CD4-positive, alpha-beta T cell treated with Interleukin-10 for 1 hour (primary cell): ENCODE results near the gene NBL1.
A peak's percentile ranks its signal among the peaks of the same experiment; 100 is the strongest.

Source experiments
- DNase-seq: peaks from one replicate; pipeline ENCODE4 v3.0.0-alpha.2; 2020

Gene NBL1

GRCh38 chr1:19647643-19648042 is 3.5 kb downstream of the NBL1 start:
- peak; percentile 46 for DNase-seq

- no peak for DNase-seq
These were observed 4.1 kb downstream of the NBL1 start for GRCh38 chr1:19648239-19648638.

- no peak for DNase-seq
These were observed 4.6 kb downstream of the NBL1 start for GRCh38 chr1:19648689-19649088.

- no peak for DNase-seq
These were observed 6.5 kb downstream of the NBL1 start for GRCh38 chr1:19650416-19651140.

- DNase-seq, result peak; percentile 60
These were observed 7.1 kb downstream of the NBL1 start for GRCh38 chr1:19651141-19651737.

- no peak for DNase-seq
These were observed 10.3 kb downstream of the NBL1 start for GRCh38 chr1:19654386-19654785.

- DNase-seq, result no peak
These were observed 11.0 kb downstream of the NBL1 start for GRCh38 chr1:19654886-19655717.

GRCh38 chr1:19655718-19656080 is 11.6 kb downstream of the NBL1 start:
- DNase-seq, result no peak

- DNase-seq, result no peak
These were observed 12.1 kb downstream of the NBL1 start for GRCh38 chr1:19656134-19656779.

- DNase-seq, result no peak
These were observed 12.8 kb downstream of the NBL1 start for GRCh38 chr1:19656780-19657466.

- DNase-seq, result no peak
These were observed 13.4 kb downstream of the NBL1 start for GRCh38 chr1:19657511-19657910.

- no peak for DNase-seq
These were observed 14.1 kb downstream of the NBL1 start for GRCh38 chr1:19658186-19658585.

GRCh38 chr1:19661721-19662228 is 17.7 kb downstream of the NBL1 start:
- peak; percentile 73 for DNase-seq

- DNase-seq, result no peak
These were observed 18.2 kb downstream of the NBL1 start for GRCh38 chr1:19662313-19662712.

GRCh38 chr1:19664453-19665185 is 20.5 kb downstream of the NBL1 start, which contains the start of gene HTR6:
HTR6 (plus strand) TSS chr1:19664875; CDS start chr1:19665754, 879 bp downstream.
- DNase-seq, result peak; percentile 48

GRCh38 chr1:19665186-19665495 is 21.0 kb downstream of the NBL1 start:
- no peak for DNase-seq

GRCh38 chr1:19665496-19666465 is 21.7 kb downstream of the NBL1 start:
- no peak for DNase-seq

- no peak for DNase-seq
These were observed 24.8 kb downstream of the NBL1 start for GRCh38 chr1:19668888-19669287.

GRCh38 chr1:19670787-19671186 is 26.7 kb downstream of the NBL1 start:
- no peak for DNase-seq

- no peak for DNase-seq
These were observed 28.1 kb downstream of the NBL1 start for GRCh38 chr1:19672237-19672636.

GRCh38 chr1:19675797-19676196 is 31.7 kb downstream of the NBL1 start:
- no peak for DNase-seq
